ENCODE data around the gene CEP70.

GRCh38 chr3:138542977-138543376 lies 51.1 kb downstream of the CEP70 start:
- TF ChIP-seq CTCF (conservative IDR thresholded peaks at IDR 0.05; ENCODE audit: low read depth, low read length) (no peak), EZH2 (IDR thresholded peaks at IDR 0.05; ENCODE audit: borderline replicate concordance, low read depth, low read length, poor library complexity, severe bottlenecking) (no peak)
